Esophagus squamous epithelium (tissue), 5 donors: Measurements from ENCODE around the gene LGALS8. TPM values are rescaled to one million over a fixed set of nuclear protein-coding genes. Genes with fewer than 3 reads are reported as not detected.

Experiments
- DNase-seq: peaks from one replicate; lab custom pipeline; 2025; lab: John Stamatoyannopoulos, UW
- H3K27ac ChIP-seq, 4 donors: fragments of 200-600 bp; sonication (generic); one replicate each; pipeline ENCODE4 v1.5.1; 2016 to 2019; ENCODE audit warnings: mild to moderate bottlenecking in 1 of 4
- H3K27me3 ChIP-seq, 4 donors: fragments of 200-600 bp; sonication (generic); 1 replicate in 3 of 4; 2 replicates in 1 of 4; pipeline versions ENCODE4 v1.5.1 to v1.6.0; 2017 to 2021; ENCODE audit warnings: antibody characterized with exemption in 1 of 4
- H3K36me3 ChIP-seq, 3 donors: fragments of 200-600 bp; sonication (generic); one replicate each; pipeline ENCODE4 v1.5.1; 2016 to 2019
- H3K4me1 ChIP-seq, 3 donors: fragments of 200-600 bp; sonication (generic); one replicate each; pipeline ENCODE4 v1.5.1; 2017 to 2019
- H3K4me3 ChIP-seq, 4 donors: fragments of 200-600 bp; sonication (generic); 1 replicate in 3 of 4; 2 replicates in 1 of 4; pipeline ENCODE4 v1.5.1; 2016 to 2019; ENCODE audit warnings: mild to moderate bottlenecking in 2 of 4, moderate library complexity in 1 of 4
- H3K9me3 ChIP-seq, 3 donors: fragments of 200-600 bp; sonication (generic); one replicate each; pipeline ENCODE4 v1.5.1; 2016 to 2019
- CTCF ChIP-seq, 6 experiments: fragments of 450-650 bp in 4 of 6; fragments of 200-600 bp in 2 of 6; sonication (generic) in 2 of 6; IDR thresholded peaks; one replicate each; pipeline ENCODE4 v1.5.1; 2016 to 2019; ENCODE audit warnings: antibody characterized with exemption in 6 of 6, mild to moderate bottlenecking in 4 of 6, moderate library complexity in 4 of 6
- POLR2A ChIP-seq, 4 donors: fragments of 450-650 bp; IDR thresholded peaks; one replicate each; pipeline ENCODE4 v1.6.1; 2017; ENCODE audit warnings: antibody characterized with exemption in 4 of 4, mild to moderate bottlenecking in 4 of 4, moderate library complexity in 3 of 4
- WGBS, 2 donors: methylation state at CpG; one replicate each; pipeline ENCODE4 v1.1.5; 2018; 5-methylcytosine and 5-hydroxymethylcytosine counted together
- intact Hi-C: fragments of 100-400 bp; cut with DNase I; formaldehyde crosslinking; loops from one replicate; pipeline ENCODE4 v1.15.0; 2022
- total RNA-seq, 4 donors: library from RNA; depleted of rRNA; stranded (reverse); fragments of >200 nt; gene quantifications; one replicate each; pipeline ENCODE4 v1.1.0, GENCODE V29; 2016
- donor health status: DM: yes; HTN: yes; CAD: no.

The LGALS8 gene
- total RNA-seq, 4 donors from 2014 or later: 45.2 to 70.6 (median 52.4) TPM

GRCh38 chr1:236536540-236536939 lies 12.8 kb downstream of the LGALS8 start:
- peaks cover 0 to 72% (median 6%) of the 10 kb centered on the region in 3 donors for H3K36me3 ChIP-seq
- TF ChIP-seq CTCF (IDR thresholded peaks at IDR 0.05) (no peak), POLR2A (IDR thresholded peaks at IDR 0.05) (no peak)
- H3K27ac ChIP-seq: no peak overlapping the region
- no peaks in the 10 kb centered on the region for H3K27me3 ChIP-seq
- H3K4me1 ChIP-seq: peaks cover 4 to 50% (median 6%) of the 10 kb centered on the region in 3 donors
- no peak for DNase-seq
- WGBS, 2 donors: 43 to 54% methylated on average over 4 to 5 of the region's 5 CpGs
- no peaks in the 10 kb centered on the region for H3K9me3 ChIP-seq
- H3K4me3 ChIP-seq: no peak overlapping the region
- intact Hi-C loops: no loop called here

- no peak for DNase-seq
- Histone ChIP-seq H3K36me3 (peaks cover 14 to 91% (median 29%) of the 10 kb centered on the region in 3 donors), H3K27ac (peak overlapping the region in 3 of 4 donors; percentile 16 to 58 (median 47))
Measured at GRCh38 chr1:236540813-236541465, 17.2 kb downstream of the LGALS8 start.

GRCh38 chr1:236541710-236542109 lies 17.9 kb downstream of the LGALS8 start:
- H3K27ac ChIP-seq: peak overlapping the region in 2 of 4 donors; percentile 1 to 21
- TF ChIP-seq CTCF (IDR thresholded peaks at IDR 0.05) (no peak), POLR2A (IDR thresholded peaks at IDR 0.05) (no peak)
- H3K9me3 ChIP-seq: no peaks in the 10 kb centered on the region
- 60 to 76% methylated on average over 3 to 4 of the region's 4 CpGs for WGBS, 2 donors
- peaks cover 0 to 17% (median 6%) of the 10 kb centered on the region in 3 donors for H3K4me1 ChIP-seq
- no peaks in the 10 kb centered on the region for H3K27me3 ChIP-seq
- no peak overlapping the region for H3K4me3 ChIP-seq
- intact Hi-C loops: no loop called here
- DNase-seq: no peak
- H3K36me3 ChIP-seq: peaks cover 14 to 96% (median 29%) of the 10 kb centered on the region in 3 donors

More at GRCh38 chr1:236540813-236541465, 17.2 kb downstream of the LGALS8 start:
- Histone ChIP-seq H3K27me3 (no peaks in the 10 kb centered on the region), H3K9me3 (no peaks in the 10 kb centered on the region), H3K4me1 (peaks cover 0 to 24% (median 6%) of the 10 kb centered on the region in 3 donors), H3K4me3 (no peak overlapping the region)
- 42 to 52% methylated on average over 4 of the region's 4 CpGs for WGBS, 2 donors
- intact Hi-C loops: no loop called here
- TF ChIP-seq POLR2A (IDR thresholded peaks at IDR 0.05) (no peak), CTCF (IDR thresholded peaks at IDR 0.05) (no peak)

- WGBS, 2 donors: 73 to 84% methylated on average over 14 of the region's 16 CpGs
- H3K4me1 ChIP-seq: peaks cover 0 to 17% (median 6%) of the 10 kb centered on the region in 3 donors
- DNase-seq: no peak
- H3K36me3 ChIP-seq: peaks cover 17 to 98% (median 36%) of the 10 kb centered on the region in 3 donors
- H3K27ac ChIP-seq: no peak overlapping the region
- TF ChIP-seq CTCF (IDR thresholded peaks at IDR 0.05): peak in 1 of 6 experiments; percentile 17
- TF ChIP-seq POLR2A (IDR thresholded peaks at IDR 0.05): no peak
- H3K9me3 ChIP-seq: no peaks in the 10 kb centered on the region
- no peaks in the 10 kb centered on the region for H3K27me3 ChIP-seq
- intact Hi-C loops: no loop called here
- H3K4me3 ChIP-seq: no peak overlapping the region
Measured at GRCh38 chr1:236543065-236543669, 19.4 kb downstream of the LGALS8 start.

- Histone ChIP-seq H3K36me3 (peaks cover 26 to 98% (median 48%) of the 10 kb centered on the region in 3 donors), H3K9me3 (no peaks in the 10 kb centered on the region), H3K4me1 (peaks cover 0 to 12% (median 6%) of the 10 kb centered on the region in 3 donors), H3K27me3 (no peaks in the 10 kb centered on the region), H3K27ac (no peak overlapping the region), H3K4me3 (no peak overlapping the region)
- TF ChIP-seq POLR2A (IDR thresholded peaks at IDR 0.05): no peak
- TF ChIP-seq CTCF (IDR thresholded peaks at IDR 0.05): no peak
- intact Hi-C loops: no loop called here
- no peak for DNase-seq
- 62% methylated on average over 3 of the region's 3 CpGs for WGBS, 2 donors
Measured at GRCh38 chr1:236545621-236546169, 21.9 kb downstream of the LGALS8 start.
